Keratinocyte (primary cell): ENCODE data around the gene GPR158. TPM values are rescaled to one million over a fixed set of nuclear protein-coding genes. Genes with fewer than 3 reads are reported as not detected.

Experiments
- DNase-seq: peaks from one replicate; pipeline ENCODE4 v3.0.0-alpha.2; 2011; ENCODE audit warnings: low read depth, missing footprints, low spot score
- FAIRE-seq: peaks from 2 replicates; lab custom pipeline; 2011; peaks lifted over from hg19 to GRCh38; lab: Jason Lieb, UNC
- H2AFZ ChIP-seq: 2 replicates; pipeline ENCODE4 v1.6.0; 2012; ENCODE audit warnings: low read length, control low read depth, inconsistent platforms; ENCODE audit not compliant: control insufficient read depth
- H3K27ac ChIP-seq: 2 replicates; pipeline ENCODE4 v1.5.1; 2011; ENCODE audit warnings: low read length; ENCODE audit not compliant: control insufficient read depth, insufficient read depth
- H3K27me3 ChIP-seq: 3 replicates; pipeline ENCODE4 v1.6.0; 2011; ENCODE audit warnings: low read length; ENCODE audit not compliant: control insufficient read depth, insufficient read depth; ENCODE audit errors: extremely low read depth
- H3K36me3 ChIP-seq, 2 experiments: 2 replicates in 1 of 2; 3 replicates in 1 of 2; pipeline ENCODE4 v1.5.1; 2011; ENCODE audit warnings: low read length in 2 of 2, mild to moderate bottlenecking in 1 of 2; ENCODE audit not compliant: control insufficient read depth in 2 of 2, insufficient read depth in 2 of 2; ENCODE audit errors: extremely low read depth in 1 of 2
- H3K4me1 ChIP-seq: 3 replicates; pipeline ENCODE4 v1.5.1; 2011; ENCODE audit warnings: low read length; ENCODE audit not compliant: control insufficient read depth, insufficient read depth; ENCODE audit errors: extremely low read depth
- H3K4me2 ChIP-seq: 3 replicates; pipeline ENCODE4 v1.6.0; 2011; ENCODE audit warnings: low read depth, low read length; ENCODE audit not compliant: control insufficient read depth, insufficient read depth; ENCODE audit errors: extremely low read depth
- H3K4me3 ChIP-seq, 3 experiments: fragments of 200-600 bp in 1 of 3; sonication (generic) in 1 of 3; 2 replicates in 2 of 3; 3 replicates in 1 of 3; pipeline ENCODE4 v1.5.1; 2011 to 2016; ENCODE audit warnings: low read length in 3 of 3, mild to moderate bottlenecking in 3 of 3, control low read depth in 2 of 3, inconsistent platforms in 1 of 3, low read depth in 1 of 3, mixed read lengths in 1 of 3, mixed run types in 1 of 3, moderate library complexity in 1 of 3; ENCODE audit not compliant: control insufficient read depth in 2 of 3, insufficient read depth in 2 of 3; ENCODE audit errors: extremely low read depth in 1 of 3
- H3K79me2 ChIP-seq: 2 replicates; pipeline ENCODE4 v1.6.0; 2012; ENCODE audit warnings: low read length; ENCODE audit not compliant: control insufficient read depth, insufficient read depth
- H3K9ac ChIP-seq: 3 replicates; pipeline ENCODE4 v1.6.0; 2011; ENCODE audit warnings: low read length; ENCODE audit not compliant: control insufficient read depth, insufficient read depth; ENCODE audit errors: extremely low read depth
- H3K9me1 ChIP-seq: 3 replicates; pipeline ENCODE4 v1.6.0; 2011; ENCODE audit warnings: low read length; ENCODE audit not compliant: control insufficient read depth, insufficient read depth; ENCODE audit errors: extremely low read depth
- H3K9me3 ChIP-seq: 2 replicates; pipeline ENCODE4 v1.5.1; 2012; ENCODE audit warnings: low read depth, low read length; ENCODE audit not compliant: control insufficient read depth
- H4K20me1 ChIP-seq: 3 replicates; pipeline ENCODE4 v1.6.0; 2011; ENCODE audit warnings: low read length; ENCODE audit not compliant: control insufficient read depth, insufficient read depth; ENCODE audit errors: extremely low read depth
- EZH2 ChIP-seq: IDR thresholded peaks from one replicate; pipeline ENCODE4 v1.6.1; 2012; ENCODE audit warnings: inconsistent platforms, mild to moderate bottlenecking, low read length, moderate library complexity
- dilution Hi-C: fragments of 300-500 bp; cut with MboI; formaldehyde crosslinking; loops from one replicate; pipeline ENCODE4 v1.7.0; 2020; ENCODE audit warnings: low sequenced_read_pairs; ENCODE audit not compliant: extremely low pct_ligation_motif_present
- polyA plus RNA-seq, 5 experiments: library from polyadenylated mRNA; depleted of rRNA in 3 of 5; stranded (reverse) in 3 of 5; stranded (forward) in 1 of 5; unstranded in 1 of 5; fragments of >200 nt; gene quantifications; 1 replicate in 1 of 5; 2 replicates in 3 of 5; 3 replicates in 1 of 5; pipeline versions ENCODE4 v1.2.1 to v1.2.3, GENCODE V29; 2011 to 2012; ENCODE audit warnings: missing spikeins in 2 of 5, low read depth in 1 of 5, low replicate concordance in 1 of 5
- TF ChIP-seq, protein P1 (sequence below), 3 experiments: IDR thresholded peaks in 1 of 3; conservative IDR thresholded peaks in 1 of 3; optimal IDR thresholded peaks in 1 of 3; 2 replicates in 2 of 3; 3 replicates in 1 of 3; pipeline versions ENCODE3 to v1.5.1; 2011; ENCODE audit warnings: low read length in 3 of 3, mild to moderate bottlenecking in 3 of 3, moderate library complexity in 2 of 3, control low read depth in 1 of 3, inconsistent platforms in 1 of 3; ENCODE audit not compliant: insufficient read depth in 2 of 3; ENCODE audit errors: extremely low read depth in 1 of 3

Gene GPR158
- polyA plus RNA-seq, 1 donor (not counting 4 experiments of a cell fraction or from before 2014, with no cell fraction given) = not detected

- DNase-seq = no peak
- H3K27me3 ChIP-seq = no peaks in the 10 kb centered on the region
- peaks cover 2% of the 10 kb centered on the region for H3K9me3 ChIP-seq
- no peak for TF ChIP-seq EZH2
- TF ChIP-seq, protein P1, sequence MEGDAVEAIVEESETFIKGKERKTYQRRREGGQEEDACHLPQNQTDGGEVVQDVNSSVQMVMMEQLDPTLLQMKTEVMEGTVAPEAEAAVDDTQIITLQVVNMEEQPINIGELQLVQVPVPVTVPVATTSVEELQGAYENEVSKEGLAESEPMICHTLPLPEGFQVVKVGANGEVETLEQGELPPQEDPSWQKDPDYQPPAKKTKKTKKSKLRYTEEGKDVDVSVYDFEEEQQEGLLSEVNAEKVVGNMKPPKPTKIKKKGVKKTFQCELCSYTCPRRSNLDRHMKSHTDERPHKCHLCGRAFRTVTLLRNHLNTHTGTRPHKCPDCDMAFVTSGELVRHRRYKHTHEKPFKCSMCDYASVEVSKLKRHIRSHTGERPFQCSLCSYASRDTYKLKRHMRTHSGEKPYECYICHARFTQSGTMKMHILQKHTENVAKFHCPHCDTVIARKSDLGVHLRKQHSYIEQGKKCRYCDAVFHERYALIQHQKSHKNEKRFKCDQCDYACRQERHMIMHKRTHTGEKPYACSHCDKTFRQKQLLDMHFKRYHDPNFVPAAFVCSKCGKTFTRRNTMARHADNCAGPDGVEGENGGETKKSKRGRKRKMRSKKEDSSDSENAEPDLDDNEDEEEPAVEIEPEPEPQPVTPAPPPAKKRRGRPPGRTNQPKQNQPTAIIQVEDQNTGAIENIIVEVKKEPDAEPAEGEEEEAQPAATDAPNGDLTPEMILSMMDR (optimal IDR thresholded peaks at IDR 0.05 in 1 of 3, IDR thresholded peaks at IDR 0.05 in 1 of 3, conservative IDR thresholded peaks at IDR 0.05 in 1 of 3; ENCODE audit: extremely low read depth in 1 of 3, insufficient read depth in 2 of 3, low read length in 3 of 3) = no peak
- H3K79me2 ChIP-seq = no peaks in the 10 kb centered on the region
- H2AFZ ChIP-seq = no peak overlapping the region
- H3K4me1 ChIP-seq = no peaks in the 10 kb centered on the region
- H3K9ac ChIP-seq = no peak overlapping the region
- H3K27ac ChIP-seq = no peak overlapping the region
- dilution Hi-C loops = no loop called here
- H3K36me3 ChIP-seq = no peaks in the 10 kb centered on the region
- H4K20me1 ChIP-seq = no peaks in the 10 kb centered on the region
- no peak overlapping the region for H3K4me2 ChIP-seq
- H3K9me1 ChIP-seq = no peaks in the 10 kb centered on the region
- H3K4me3 ChIP-seq = no peak overlapping the region
- no peak for FAIRE-seq
Measured at GRCh38 chr10:25444266-25444665, 269.5 kb downstream of the GPR158 start.

DNA sequence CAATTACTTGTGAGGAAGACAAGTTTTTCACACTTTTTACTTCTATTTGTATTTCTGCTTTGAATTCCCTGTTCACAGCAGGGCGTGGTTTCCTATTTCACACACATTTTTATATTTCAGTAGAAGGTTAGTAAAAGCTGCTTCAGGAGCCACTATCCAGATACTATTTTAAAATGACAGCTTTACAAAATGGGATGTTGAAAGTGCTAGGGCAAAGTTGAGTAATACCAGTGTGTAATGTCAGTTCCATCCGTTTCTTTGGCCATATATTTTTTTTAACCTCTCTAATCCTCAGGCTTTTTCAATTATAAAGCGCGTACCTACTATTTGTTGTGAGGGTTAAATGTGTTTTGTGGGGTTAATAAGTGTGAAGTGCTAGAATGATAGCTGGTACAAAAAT is 276.6 kb downstream of the GPR158 start:
- DNase-seq (no peak), FAIRE-seq (no peak)
- Histone ChIP-seq H3K9ac (no peak overlapping the region), H3K4me3 (no peak overlapping the region), H3K36me3 (no peaks in the 10 kb centered on the region), H3K27me3 (no peaks in the 10 kb centered on the region), H3K4me2 (no peak overlapping the region), H3K27ac (no peak overlapping the region), H3K79me2 (no peaks in the 10 kb centered on the region), H4K20me1 (no peaks in the 10 kb centered on the region), H3K9me3 (no peaks in the 10 kb centered on the region), H2AFZ (no peak overlapping the region), H3K4me1 (no peaks in the 10 kb centered on the region), H3K9me1 (no peaks in the 10 kb centered on the region)
- no peak for TF ChIP-seq EZH2
- TF ChIP-seq, protein P1 (optimal IDR thresholded peaks at IDR 0.05 in 1 of 3, IDR thresholded peaks at IDR 0.05 in 1 of 3, conservative IDR thresholded peaks at IDR 0.05 in 1 of 3; ENCODE audit: extremely low read depth in 1 of 3, insufficient read depth in 2 of 3, low read length in 3 of 3) = no peak
- dilution Hi-C loops = no loop called here
